ENCODE results near the gene PLPP6. TPM values are rescaled to one million over a fixed set of nuclear protein-coding genes. Genes with fewer than 3 reads are reported as not detected.
"Not testable (repeated sequence)": the region's sequence is repeated elsewhere in the genome, so short reads cannot be mapped to it uniquely, and the experiment has no call there.

The PLPP6 gene
- 1.1 TPM for total RNA-seq

DNA sequence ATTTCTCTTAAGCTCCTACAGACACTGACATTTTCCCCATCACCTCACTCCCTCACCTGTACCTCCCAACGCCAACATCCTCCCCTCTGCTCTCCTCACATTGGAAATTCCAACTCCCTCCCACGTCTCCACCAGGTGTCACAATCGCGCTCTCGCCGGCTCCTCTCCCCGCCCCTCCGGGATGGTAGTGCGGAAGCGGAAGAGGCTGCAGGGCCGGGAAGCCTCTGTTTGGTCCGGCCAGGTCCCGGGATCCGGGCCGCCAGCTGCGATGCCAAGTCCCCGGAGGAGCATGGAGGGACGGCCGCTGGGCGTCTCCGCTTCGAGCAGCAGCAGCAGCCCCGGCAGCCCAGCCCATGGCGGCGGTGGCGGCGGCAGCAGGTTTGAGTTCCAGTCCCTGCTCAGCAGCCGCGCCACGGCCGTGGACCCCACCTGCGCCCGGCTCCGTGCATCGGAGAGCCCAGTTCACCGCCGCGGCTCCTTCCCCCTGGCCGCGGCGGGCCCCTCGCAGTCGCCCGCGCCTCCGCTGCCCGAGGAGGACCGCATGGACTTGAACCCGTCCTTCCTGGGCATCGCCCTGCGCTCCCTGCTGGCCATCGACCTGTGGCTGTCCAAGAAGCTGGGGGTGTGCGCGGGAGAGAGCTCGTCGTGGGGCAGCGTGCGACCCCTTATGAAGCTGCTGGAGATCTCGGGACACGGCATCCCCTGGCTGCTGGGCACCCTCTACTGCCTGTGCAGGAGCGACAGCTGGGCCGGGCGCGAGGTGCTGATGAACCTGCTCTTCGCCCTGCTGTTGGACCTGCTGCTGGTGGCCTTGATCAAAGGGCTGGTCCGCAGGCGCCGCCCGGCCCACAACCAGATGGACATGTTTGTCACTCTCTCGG, at the start of gene PLPP6:
Gene PLPP6 (plus strand): TSS at position 187 of the 881 bp plus-strand sequence. CDS start 82 bp downstream, at position 269.
- peak; percentile 56 to 71 (median 60) for DNase-seq (ENCODE audit: low read depth in 2 of 3, low spot score in 2 of 3)

DNA sequence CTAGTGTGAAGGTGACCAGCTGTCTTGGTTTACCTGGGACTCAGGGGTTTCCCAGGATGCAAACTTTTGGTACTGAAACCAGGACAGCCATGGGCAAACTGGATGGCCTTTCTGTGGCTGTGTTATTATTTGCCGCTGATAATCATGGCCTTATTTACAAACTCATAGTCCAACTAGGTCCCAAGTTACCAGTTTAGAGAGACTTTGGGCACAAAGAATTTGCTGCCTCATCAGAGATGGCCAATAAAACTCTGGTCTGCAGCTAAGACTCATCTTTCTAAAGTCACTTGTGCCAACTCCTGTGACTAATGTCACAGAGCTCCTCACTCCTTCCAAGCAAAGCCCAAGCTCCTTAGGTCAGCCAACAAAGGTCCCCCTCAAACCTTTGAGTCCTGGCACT, 47.5 kb upstream of the PLPP6 start:
- DNase-seq (ENCODE audit: low read depth in 2 of 3, low spot score in 2 of 3): no peak

DNA sequence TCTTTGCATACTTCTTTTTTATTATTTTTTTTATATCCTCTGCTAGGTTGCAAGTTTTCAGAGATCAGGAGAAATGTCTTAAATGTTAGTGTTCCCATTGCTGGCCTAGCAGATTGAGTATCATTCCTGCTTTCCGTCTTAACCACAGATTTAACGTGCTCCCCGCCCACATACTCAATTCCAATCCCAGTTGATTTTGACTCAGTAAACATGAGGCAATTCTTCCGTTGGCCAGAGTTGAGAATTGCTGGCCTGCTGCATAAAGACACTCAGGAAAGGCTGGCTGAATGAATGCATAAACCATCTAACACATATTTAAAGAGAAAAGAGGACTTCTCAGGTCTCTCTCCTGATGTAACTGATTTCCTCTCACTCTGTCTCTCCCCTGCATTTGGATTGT, 46.8 kb upstream of the PLPP6 start:
- DNase-seq (ENCODE audit: low read depth in 2 of 3, low spot score in 2 of 3): no peak

GRCh38 chr9:4615778-4616177, 46.3 kb upstream of the PLPP6 start:
- DNase-seq (ENCODE audit: low read depth in 2 of 3, low spot score in 2 of 3): no peak

- no peak for DNase-seq (ENCODE audit: low read depth in 2 of 3, low spot score in 2 of 3)
Measured at GRCh38 chr9:4617752-4618151, 44.3 kb upstream of the PLPP6 start.

GRCh38 chr9:4618700-4619099, 43.4 kb upstream of the PLPP6 start:
- peak in 1 of 3 donors; percentile 37 for DNase-seq (ENCODE audit: low read depth in 2 of 3, low spot score in 2 of 3)

DNA sequence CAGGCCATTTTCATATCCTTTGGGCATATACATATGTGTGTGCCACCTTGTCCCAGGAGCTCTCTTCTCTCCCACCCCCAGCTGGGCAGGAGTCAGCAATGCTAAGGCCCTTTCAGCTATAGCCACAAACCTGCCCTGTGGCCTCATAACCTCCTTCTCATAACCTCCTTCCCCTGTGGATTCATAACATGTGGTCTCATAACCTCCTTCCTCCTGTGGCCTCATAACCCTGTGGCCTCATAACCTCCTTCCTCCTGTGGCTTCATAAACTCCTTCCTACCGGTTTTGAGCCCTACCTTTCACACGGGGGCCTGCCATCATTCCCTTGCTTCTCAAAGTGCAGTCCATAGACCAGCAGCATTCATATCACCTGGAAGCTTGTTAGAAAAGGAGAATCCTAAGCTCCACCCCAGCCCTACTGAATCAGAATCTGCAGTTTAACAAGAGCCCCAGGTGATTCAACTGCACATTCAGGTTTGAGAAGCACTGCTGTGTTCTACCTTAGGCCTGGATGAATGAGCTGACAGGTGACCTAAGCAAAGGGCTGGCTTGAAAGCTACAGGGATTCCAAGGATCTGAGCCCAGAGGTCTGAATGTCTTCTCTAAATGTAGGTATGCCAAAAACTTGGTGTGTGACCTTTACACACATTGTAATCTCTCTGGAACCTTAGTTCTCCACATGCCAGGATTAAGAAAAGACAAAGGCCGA, 41.9 kb upstream of the PLPP6 start:
- DNase-seq (ENCODE audit: low read depth in 2 of 3, low spot score in 2 of 3): peak in 1 of 3 donors; percentile 52

- DNase-seq (ENCODE audit: low read depth in 2 of 3, low spot score in 2 of 3): no peak
Measured at GRCh38 chr9:4620881-4621555, 41.1 kb upstream of the PLPP6 start.

DNA sequence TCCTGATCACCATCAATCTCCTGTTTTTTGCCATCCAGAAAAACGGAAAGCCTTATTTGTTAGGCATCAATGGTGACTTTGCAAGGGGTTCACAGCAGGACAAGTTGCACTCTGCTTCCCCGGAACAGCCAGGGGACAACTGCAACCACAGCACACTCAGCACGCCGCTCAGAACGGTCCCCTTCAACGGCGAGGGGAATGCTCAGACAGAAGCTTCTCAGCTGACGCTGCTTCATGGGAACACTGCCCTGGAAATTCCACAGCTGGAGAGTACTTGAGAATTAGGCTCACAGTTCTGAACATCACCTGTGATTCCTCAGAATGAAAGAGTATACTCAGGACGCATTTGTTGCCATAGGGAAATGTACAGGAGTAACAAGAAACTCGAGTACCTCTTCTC, 40.1 kb upstream of the PLPP6 start:
- DNase-seq (ENCODE audit: low read depth in 2 of 3, low spot score in 2 of 3): no peak

DNA sequence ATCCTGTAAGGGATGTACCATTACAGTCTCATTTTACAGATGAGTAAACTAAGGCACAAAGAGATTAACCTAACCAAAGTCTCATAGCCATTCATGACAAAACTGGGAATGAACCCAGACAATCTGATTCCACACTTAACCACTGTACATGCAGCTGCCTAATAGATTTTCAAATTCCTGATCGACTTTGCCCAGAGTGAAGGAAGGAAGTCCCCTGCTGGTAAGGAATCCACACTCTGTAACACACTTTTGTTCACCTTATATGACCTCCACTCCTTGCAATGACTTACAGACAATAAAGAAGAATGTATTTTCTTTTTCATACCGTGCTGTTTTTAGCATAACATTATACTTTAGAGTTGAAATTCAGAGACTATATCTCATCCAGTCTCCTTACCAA, 31.3 kb upstream of the PLPP6 start:
- DNase-seq (ENCODE audit: low read depth in 2 of 3, low spot score in 2 of 3): no peak

- DNase-seq (ENCODE audit: low read depth in 2 of 3, low spot score in 2 of 3): no peak
Measured at GRCh38 chr9:4638968-4639367, 23.1 kb upstream of the PLPP6 start.

- DNase-seq (ENCODE audit: low read depth in 2 of 3, low spot score in 2 of 3): no peak
Measured at GRCh38 chr9:4639420-4639819, 22.7 kb upstream of the PLPP6 start.

DNA sequence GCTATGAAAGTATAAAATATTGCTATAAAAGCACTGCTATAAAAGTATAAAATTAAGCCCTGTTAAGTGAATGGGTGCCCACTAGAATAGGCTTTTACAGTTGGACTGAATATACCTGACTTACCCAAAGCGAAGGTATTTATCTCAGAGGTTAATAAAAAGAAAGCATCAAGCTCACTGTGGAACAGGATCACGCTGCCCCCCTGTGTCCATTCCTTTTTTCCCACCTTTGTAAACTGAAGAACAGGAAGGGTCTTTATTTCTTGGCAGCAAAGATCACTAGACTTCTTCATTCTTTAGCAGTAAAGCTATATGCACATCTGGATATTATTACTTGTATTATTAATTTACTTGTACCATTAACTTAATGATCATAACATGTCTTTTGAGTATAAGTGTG, 22.1 kb upstream of the PLPP6 start:
- DNase-seq (ENCODE audit: low read depth in 2 of 3, low spot score in 2 of 3): peak in 2 of 3 donors; percentile 29 to 74

DNA sequence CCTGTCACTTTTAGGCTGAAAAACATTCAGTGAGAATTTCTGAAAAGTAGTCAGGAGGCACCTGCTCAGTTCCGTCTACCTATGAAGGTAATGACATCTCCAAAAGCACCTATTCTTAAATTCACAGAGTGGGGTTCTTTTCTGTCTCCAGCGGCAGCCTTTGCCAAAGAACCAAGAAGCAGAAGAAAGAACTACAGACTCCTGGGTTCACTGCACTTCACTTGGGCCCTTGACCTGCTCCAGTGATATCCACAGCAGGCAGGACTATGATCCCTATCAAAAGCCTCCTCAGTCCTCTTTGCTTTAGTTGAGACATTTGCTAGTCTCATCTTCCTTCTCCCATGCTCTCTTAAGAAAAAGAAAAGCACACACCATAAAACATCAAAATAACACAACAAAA, 19.7 kb upstream of the PLPP6 start:
- DNase-seq (ENCODE audit: low read depth in 2 of 3, low spot score in 2 of 3): no peak

GRCh38 chr9:4654084-4654483, 8.0 kb upstream of the PLPP6 start:
- DNase-seq (ENCODE audit: low read depth in 2 of 3, low spot score in 2 of 3): no peak

GRCh38 chr9:4654538-4654937, 7.6 kb upstream of the PLPP6 start:
- DNase-seq (ENCODE audit: low read depth in 2 of 3, low spot score in 2 of 3): no peak

GRCh38 chr9:4656196-4656595, 5.9 kb upstream of the PLPP6 start:
- DNase-seq (ENCODE audit: low read depth in 2 of 3, low spot score in 2 of 3): not testable (repeated sequence)

DNA sequence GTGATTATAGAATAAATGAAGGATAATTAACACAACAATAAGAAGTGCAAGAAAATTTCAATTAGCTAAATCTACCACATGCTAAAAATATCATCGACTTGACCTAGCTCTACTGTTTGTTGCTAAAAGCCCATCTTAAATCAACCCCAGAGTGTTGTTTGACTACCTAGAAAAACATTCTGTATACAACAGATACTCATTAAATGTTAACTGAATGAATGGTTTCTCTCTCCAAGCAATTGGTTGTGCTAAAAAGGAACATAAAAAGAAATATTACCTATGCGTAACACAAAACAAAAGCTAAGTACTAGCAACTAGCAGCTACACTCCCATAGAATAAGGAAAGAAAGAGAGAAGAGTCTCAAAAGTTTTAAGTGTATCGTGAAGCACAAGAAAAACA, 5.5 kb upstream of the PLPP6 start:
- no peak for DNase-seq (ENCODE audit: low read depth in 2 of 3, low spot score in 2 of 3)

DNA sequence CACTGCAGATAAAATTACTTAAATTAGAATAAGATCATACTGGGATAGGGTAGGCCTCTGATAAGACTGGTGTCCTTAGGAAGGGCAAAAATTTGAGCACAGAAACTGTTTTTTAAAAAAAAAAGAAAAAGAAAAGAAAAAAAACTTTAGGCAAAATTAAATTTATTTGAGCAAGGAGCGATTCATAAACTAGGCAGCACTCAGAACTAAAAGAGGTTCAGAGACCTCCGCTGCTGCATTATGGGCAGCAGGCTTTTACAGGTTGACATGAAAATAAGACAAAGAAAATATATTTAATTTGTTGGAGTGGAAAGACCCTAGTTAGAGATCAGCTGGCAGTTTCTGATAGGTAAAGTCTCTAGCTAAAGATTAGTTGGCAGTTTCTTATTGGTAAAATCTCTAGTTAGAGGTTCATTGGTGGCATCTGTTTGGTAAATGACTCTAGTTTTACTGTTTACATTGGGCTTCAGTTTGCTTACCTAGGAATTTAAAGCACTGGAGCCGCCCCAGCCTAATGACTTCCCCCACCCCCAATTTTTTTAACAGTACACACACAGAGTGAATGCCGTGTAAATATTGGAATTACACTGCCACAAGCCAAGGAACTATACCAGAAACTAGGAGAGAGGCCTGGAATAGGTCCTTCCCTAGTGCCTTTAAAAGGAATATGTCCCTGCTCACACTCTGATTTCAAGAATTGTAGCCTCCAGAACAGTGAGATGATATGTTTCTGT, 4.5 kb upstream of the PLPP6 start:
- DNase-seq (ENCODE audit: low read depth in 2 of 3, low spot score in 2 of 3): no peak

DNA sequence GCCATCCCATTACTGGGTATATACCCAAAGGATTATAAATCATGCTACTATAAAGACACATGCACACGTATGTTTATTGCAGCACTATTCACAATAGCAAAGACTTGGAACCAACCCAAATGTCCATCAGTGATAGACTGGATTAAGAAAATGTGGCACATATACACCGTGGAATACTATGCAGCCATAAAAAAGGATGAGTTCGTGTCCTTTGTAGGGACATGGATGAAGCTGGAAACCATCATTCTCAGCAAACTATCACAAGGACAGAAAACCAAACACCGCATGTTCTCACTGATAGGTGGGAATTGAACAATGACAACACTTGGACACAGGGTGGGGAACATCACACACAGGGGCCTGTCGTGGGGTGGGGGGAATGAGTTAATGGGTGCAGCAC, 1.4 kb upstream of the PLPP6 start:
- not testable (repeated sequence) for DNase-seq (ENCODE audit: low read depth in 2 of 3, low spot score in 2 of 3)

- no peak for DNase-seq (ENCODE audit: low read depth in 2 of 3, low spot score in 2 of 3)
Measured at GRCh38 chr9:4661165-4661564, 929 bp upstream of the PLPP6 start.

All from hematopoietic multipotent progenitor cell (in vitro differentiated cells).